ENCODE measurements around the gene ZSCAN1.

- TF ChIP-seq CTCF (IDR thresholded peaks at IDR 0.05) (no peak), EP300 (IDR thresholded peaks at IDR 0.05) (no peak), POLR2A (IDR thresholded peaks at IDR 0.05) (no peak), POLR2AphosphoS5 (IDR thresholded peaks at IDR 0.05) (no peak)
Measured at GRCh38 chr19:58052256-58052655, 18.4 kb downstream of the ZSCAN1 start.
